Sigmoid colon (tissue), 7 donors: Measurements from ENCODE around the gene BIRC2. TPM values are rescaled to one million over a fixed set of nuclear protein-coding genes. Genes with fewer than 3 reads are reported as not detected.

Experiments
- DNase-seq: peaks from one replicate; pipeline ENCODE4 v3.0.0-alpha.2; 2019
- H3K27ac ChIP-seq, 4 donors: fragments of 200-600 bp; sonication (generic); one replicate each; pipeline ENCODE4 v1.5.1; 2016 to 2019; ENCODE audit warnings: mild to moderate bottlenecking in 1 of 4
- H3K27me3 ChIP-seq, 3 donors: fragments of 200-600 bp; sonication (generic); one replicate each; pipeline ENCODE4 v1.5.1; 2019; ENCODE audit warnings: mild to moderate bottlenecking in 1 of 3
- H3K36me3 ChIP-seq, 4 donors: fragments of 200-600 bp; sonication (generic); one replicate each; pipeline ENCODE4 v1.5.1; 2016 to 2019
- H3K4me1 ChIP-seq, 4 donors: fragments of 200-600 bp; sonication (generic); one replicate each; pipeline ENCODE4 v1.5.1; 2017 to 2019
- H3K4me3 ChIP-seq, 4 donors: fragments of 200-600 bp; sonication (generic); one replicate each; pipeline ENCODE4 v1.5.1; 2017 to 2019; ENCODE audit warnings: mild to moderate bottlenecking in 2 of 4, moderate library complexity in 1 of 4
- H3K9me3 ChIP-seq, 4 donors: fragments of 200-600 bp in 3 of 4; sonication (generic) in 3 of 4; one replicate each; pipeline versions ENCODE4 v1.5.1 to v1.6.1; 2013 to 2019
- CTCF ChIP-seq, 4 experiments: fragments of 450-650 bp in 3 of 4; fragments of 200-600 bp in 1 of 4; IDR thresholded peaks; one replicate each; pipeline ENCODE4 v1.5.1; 2016 to 2019; ENCODE audit warnings: antibody characterized with exemption in 4 of 4, mild to moderate bottlenecking in 3 of 4, moderate library complexity in 2 of 4
- EP300 ChIP-seq, 4 donors: sonication (generic); formaldehyde crosslinking; IDR thresholded peaks; one replicate each; pipeline ENCODE4 v1.6.1; 2017; ENCODE audit warnings: antibody characterized with exemption in 4 of 4
- POLR2A ChIP-seq, 2 donors: fragments of 450-650 bp; IDR thresholded peaks; one replicate each; pipeline ENCODE4 v1.6.1; 2016; ENCODE audit warnings: antibody characterized with exemption in 2 of 2, mild to moderate bottlenecking in 2 of 2, moderate library complexity in 2 of 2
- POLR2AphosphoS5 ChIP-seq, 4 donors: sonication (generic); formaldehyde crosslinking; IDR thresholded peaks; one replicate each; pipeline ENCODE4 v1.6.1; 2017; ENCODE audit warnings: antibody characterized with exemption in 4 of 4
- WGBS, 2 donors: extraction: QIAGEN DNeasy Blood & Tissue Kit; methylation state at CpG; one replicate each; pipeline ENCODE4 v1.1.7; 2013; 5-methylcytosine and 5-hydroxymethylcytosine counted together
- intact Hi-C: fragments of 100-400 bp; cut with DNase I; formaldehyde crosslinking; loops from one replicate; pipeline ENCODE4 v1.15.1; 2023
- polyA plus RNA-seq, 3 donors: library from polyadenylated mRNA; stranded (reverse); fragments of 200-250 nt; gene quantifications; one replicate each; pipeline ENCODE4 v1.2.3, GENCODE V29; 2013
- total RNA-seq, 4 donors: library from RNA; depleted of rRNA; stranded (reverse); fragments of >200 nt; gene quantifications; one replicate each; pipeline ENCODE4 v1.1.0, GENCODE V29; 2016
- donor health status: healthy with polysubstance abuse.
- donor health status: Bipolar disorder and iron deficiency.
- donor health status: healthy.

The BIRC2 gene
- total and polyA plus RNA-seq, 7 donors: 24.7 to 56.0 (median 41.4) TPM

GRCh38 chr11:102401905-102402304 lies 54.9 kb downstream of the BIRC2 start:
- H3K36me3 ChIP-seq: peaks cover 8 to 40% (median 29%) of the 10 kb centered on the region in 4 donors
- TF ChIP-seq POLR2A (IDR thresholded peaks at IDR 0.05) (no peak), EP300 (IDR thresholded peaks at IDR 0.05) (no peak)
- H3K4me1 ChIP-seq: peaks cover 0 to 22% (median 12%) of the 10 kb centered on the region in 4 donors
- intact Hi-C loops: loop anchor here (10.0 kb wide), 1 partner anchor 47 kb away; no protein-coding TSS in a partner anchor
- WGBS, 2 donors: 94 to 96% methylated on average over 3 of the region's 3 CpGs
- H3K9me3 ChIP-seq: no peaks in the 10 kb centered on the region
- H3K4me3 ChIP-seq: no peak overlapping the region
- no peaks in the 10 kb centered on the region for H3K27me3 ChIP-seq
- H3K27ac ChIP-seq: no peak overlapping the region
- no peak for DNase-seq

GRCh38 chr11:102402548-102402947 lies 55.5 kb downstream of the BIRC2 start:
- no peak for DNase-seq
- no peak for TF ChIP-seq POLR2A (IDR thresholded peaks at IDR 0.05)
- H3K27ac ChIP-seq: no peak overlapping the region
- intact Hi-C loops: loop anchor here (10.0 kb wide), 1 partner anchor 48 kb away; no protein-coding TSS in a partner anchor
- peaks cover 8 to 40% (median 29%) of the 10 kb centered on the region in 4 donors for H3K36me3 ChIP-seq
- no peaks in the 10 kb centered on the region for H3K9me3 ChIP-seq
- H3K4me3 ChIP-seq: no peak overlapping the region
- H3K27me3 ChIP-seq: no peaks in the 10 kb centered on the region
- peaks cover 0 to 22% (median 12%) of the 10 kb centered on the region in 4 donors for H3K4me1 ChIP-seq

DNA sequence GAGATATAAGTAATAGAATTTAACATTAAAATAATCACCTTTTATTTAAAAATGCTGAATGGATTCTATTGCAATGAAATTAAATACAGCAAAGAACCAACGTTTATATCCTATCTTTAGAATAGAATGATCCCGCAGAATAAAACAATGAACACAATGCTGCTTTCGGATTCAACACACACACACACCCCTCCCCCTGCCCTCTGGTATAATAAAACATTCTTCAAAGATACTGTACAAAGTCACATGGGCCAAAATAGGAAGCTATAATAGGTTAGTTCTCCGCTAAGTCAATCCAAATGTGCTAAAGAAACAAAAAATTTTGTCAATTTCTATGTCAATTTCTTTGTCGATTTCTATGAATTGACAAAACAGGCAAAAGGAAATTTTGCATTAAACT lies 58.5 kb downstream of the BIRC2 start:
- H3K9me3 ChIP-seq: no peaks in the 10 kb centered on the region

GRCh38 chr11:102406099-102406498 lies 59.1 kb downstream of the BIRC2 start:
- H3K4me1 ChIP-seq: peaks cover 0 to 40% (median 25%) of the 10 kb centered on the region in 4 donors
- DNase-seq: no peak

More for the DNA sequence above, 58.5 kb downstream of the BIRC2 start:
- 83 to 92% methylated on average over 5 of the region's 5 CpGs for WGBS, 2 donors
- no peak overlapping the region for H3K27ac ChIP-seq
- H3K36me3 ChIP-seq: peaks cover 8 to 17% (median 16%) of the 10 kb centered on the region in 4 donors
- no peak for DNase-seq
- no peak overlapping the region for H3K4me3 ChIP-seq
- H3K27me3 ChIP-seq: no peaks in the 10 kb centered on the region
- peaks cover 0 to 34% (median 20%) of the 10 kb centered on the region in 4 donors for H3K4me1 ChIP-seq
- intact Hi-C loops: loop anchor here (10.0 kb wide), 1 partner anchor 51 kb away; no protein-coding TSS in a partner anchor
- no peak for TF ChIP-seq POLR2A (IDR thresholded peaks at IDR 0.05)
- TF ChIP-seq CTCF (IDR thresholded peaks at IDR 0.05): no peak
- TF ChIP-seq POLR2AphosphoS5 (IDR thresholded peaks at IDR 0.05): no peak
- TF ChIP-seq EP300 (IDR thresholded peaks at IDR 0.05): no peak

DNA sequence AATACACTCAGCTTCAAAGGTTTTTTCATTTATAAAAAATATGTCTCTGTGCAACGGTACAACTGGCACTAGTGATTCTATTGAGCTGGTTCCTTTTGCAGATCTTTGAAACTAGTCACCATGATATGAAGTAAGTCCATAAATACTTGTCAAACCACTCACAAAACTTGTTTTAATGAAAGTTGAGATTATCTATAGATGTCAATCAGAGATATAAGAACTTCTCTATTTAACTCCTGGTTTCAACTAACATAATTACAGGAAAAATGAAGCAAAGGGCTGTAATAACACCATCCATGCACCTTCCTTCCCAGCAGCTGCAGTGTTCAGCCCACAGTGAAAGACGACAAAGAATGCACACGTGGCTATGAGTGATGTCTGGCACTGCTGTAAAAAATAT lies 60.9 kb downstream of the BIRC2 start:
- H3K4me3 ChIP-seq: no peak overlapping the region
- 75 to 78% methylated on average over 3 of the region's 3 CpGs for WGBS, 2 donors

More at GRCh38 chr11:102406099-102406498, 59.1 kb downstream of the BIRC2 start:
- Histone ChIP-seq H3K9me3 (no peaks in the 10 kb centered on the region), H3K36me3 (peaks cover 8 to 11% (median 10%) of the 10 kb centered on the region in 4 donors), H3K27me3 (no peaks in the 10 kb centered on the region), H3K4me3 (no peak overlapping the region), H3K27ac (no peak overlapping the region)
- 97 to 99% methylated on average over 2 of the region's 2 CpGs for WGBS, 2 donors
- TF ChIP-seq CTCF (IDR thresholded peaks at IDR 0.05): no peak
- TF ChIP-seq EP300 (IDR thresholded peaks at IDR 0.05): no peak
- TF ChIP-seq POLR2AphosphoS5 (IDR thresholded peaks at IDR 0.05): no peak
- no peak for TF ChIP-seq POLR2A (IDR thresholded peaks at IDR 0.05)
- intact Hi-C loops: loop anchor here (10.0 kb wide), 1 partner anchor 51 kb away; no protein-coding TSS in a partner anchor

More for the DNA sequence above, 60.9 kb downstream of the BIRC2 start:
- intact Hi-C loops: loop anchor here (10.0 kb wide), 1 partner anchor 53 kb away; no protein-coding TSS in a partner anchor
- Histone ChIP-seq H3K9me3 (no peaks in the 10 kb centered on the region), H3K4me1 (peaks cover 0 to 30% (median 26%) of the 10 kb centered on the region in 4 donors), H3K27ac (peak overlapping the region in 1 of 4 donors; percentile 7), H3K36me3 (peaks cover 0 to 5% (median 0%) of the 10 kb centered on the region in 4 donors), H3K27me3 (no peaks in the 10 kb centered on the region)
- no peak for TF ChIP-seq EP300 (IDR thresholded peaks at IDR 0.05)
- TF ChIP-seq POLR2A (IDR thresholded peaks at IDR 0.05): no peak
- no peak for TF ChIP-seq CTCF (IDR thresholded peaks at IDR 0.05)
- TF ChIP-seq POLR2AphosphoS5 (IDR thresholded peaks at IDR 0.05): no peak
- DNase-seq: no peak
